ENCODE data around the gene SOX11.
"Not testable (repeated sequence)": the region's sequence is repeated elsewhere in the genome, so short reads cannot be mapped to it uniquely, and the experiment has no call there.

The SOX11 gene

GRCh38 chr2:5691985-5692529 is at the start of gene SOX11:
SOX11 (plus strand) TSS chr2:5692384; CDS start chr2:5692722, 338 bp downstream.
- no peak for DNase-seq

- not testable (repeated sequence) for DNase-seq
These were observed 39.5 kb upstream of the SOX11 start for GRCh38 chr2:5652734-5653133.

GRCh38 chr2:5653756-5654155 is 38.4 kb upstream of the SOX11 start:
- not testable (repeated sequence) for DNase-seq

GRCh38 chr2:5657231-5657630 is 35.0 kb upstream of the SOX11 start:
- no peak for DNase-seq

- no peak for DNase-seq
These were observed 31.6 kb upstream of the SOX11 start for GRCh38 chr2:5660591-5660990.

- no peak for DNase-seq
These were observed 30.8 kb upstream of the SOX11 start for GRCh38 chr2:5661362-5661761.

GRCh38 chr2:5664278-5664681 is 27.9 kb upstream of the SOX11 start:
- DNase-seq, result no peak

GRCh38 chr2:5665066-5665465 is 27.1 kb upstream of the SOX11 start:
- no peak for DNase-seq

- DNase-seq, result no peak
These were observed 25.4 kb upstream of the SOX11 start for GRCh38 chr2:5666798-5667197.

- not testable (repeated sequence) for DNase-seq
These were observed 24.5 kb upstream of the SOX11 start for GRCh38 chr2:5667655-5668054.

- DNase-seq, result no peak
These were observed 23.4 kb upstream of the SOX11 start for GRCh38 chr2:5668682-5669250.

- DNase-seq, result no peak
These were observed 19.4 kb upstream of the SOX11 start for GRCh38 chr2:5672749-5673144.

GRCh38 chr2:5673145-5674025 is 18.8 kb upstream of the SOX11 start:
- DNase-seq, result no peak

GRCh38 chr2:5674026-5674340 is 18.2 kb upstream of the SOX11 start:
- DNase-seq, result no peak

GRCh38 chr2:5677133-5677532 is 15.1 kb upstream of the SOX11 start:
- no peak for DNase-seq

- DNase-seq, result no peak
These were observed 8.7 kb upstream of the SOX11 start for GRCh38 chr2:5683471-5683870.

GRCh38 chr2:5685225-5685624 is 7.0 kb upstream of the SOX11 start:
- no peak for DNase-seq

- no peak for DNase-seq
These were observed 6.1 kb upstream of the SOX11 start for GRCh38 chr2:5686068-5686467.

- DNase-seq, result no peak
These were observed 5.6 kb upstream of the SOX11 start for GRCh38 chr2:5686536-5686935.

GRCh38 chr2:5689750-5690149 is 2.4 kb upstream of the SOX11 start:
- DNase-seq, result no peak

GRCh38 chr2:5690286-5690685 is 1.9 kb upstream of the SOX11 start:
- no peak for DNase-seq

GRCh38 chr2:5690718-5691220 is 1.4 kb upstream of the SOX11 start:
- no peak for DNase-seq

- no peak for DNase-seq
These were observed 781 bp upstream of the SOX11 start for GRCh38 chr2:5691221-5691984.
